GM12891 (cell line): ENCODE results near the gene ACTR6.

Experiments used
- DNase-seq: peaks from one replicate; pipeline ENCODE4 v3.0.0; 2011; ENCODE audit warnings: low spot score; ENCODE audit not compliant: insufficient read length
- FAIRE-seq: peaks from 2 replicates; lab custom pipeline; 2011; peaks lifted over from hg19 to GRCh38; lab: Jason Lieb, UNC
- PAX5 ChIP-seq: IDR thresholded peaks from 2 replicates; pipeline ENCODE4 v1.6.1; 2011; ENCODE audit warnings: low read length, moderate library complexity, mild to moderate bottlenecking; ENCODE audit not compliant: insufficient read depth, severe bottlenecking
- POLR2A ChIP-seq: IDR thresholded peaks from 2 replicates; pipeline ENCODE4 v1.6.1; 2011; ENCODE audit warnings: low read depth, low read length, control low read depth
- POLR2AphosphoS5 ChIP-seq: IDR thresholded peaks from 2 replicates; pipeline ENCODE4 v1.6.1; 2011; ENCODE audit warnings: low read depth, low read length, control low read depth
- POU2F2 ChIP-seq: IDR thresholded peaks from 2 replicates; pipeline ENCODE4 v1.6.1; 2011; ENCODE audit warnings: low read depth, mild to moderate bottlenecking, control low read depth, low read length, moderate library complexity
- SPI1 ChIP-seq: IDR thresholded peaks from 2 replicates; pipeline ENCODE4 v1.6.1; 2011; ENCODE audit warnings: low read depth, low read length, control low read depth
- TAF1 ChIP-seq: IDR thresholded peaks from 2 replicates; pipeline ENCODE4 v1.6.1; 2011; ENCODE audit warnings: low read depth, low read length, control low read depth

The ACTR6 gene

DNA sequence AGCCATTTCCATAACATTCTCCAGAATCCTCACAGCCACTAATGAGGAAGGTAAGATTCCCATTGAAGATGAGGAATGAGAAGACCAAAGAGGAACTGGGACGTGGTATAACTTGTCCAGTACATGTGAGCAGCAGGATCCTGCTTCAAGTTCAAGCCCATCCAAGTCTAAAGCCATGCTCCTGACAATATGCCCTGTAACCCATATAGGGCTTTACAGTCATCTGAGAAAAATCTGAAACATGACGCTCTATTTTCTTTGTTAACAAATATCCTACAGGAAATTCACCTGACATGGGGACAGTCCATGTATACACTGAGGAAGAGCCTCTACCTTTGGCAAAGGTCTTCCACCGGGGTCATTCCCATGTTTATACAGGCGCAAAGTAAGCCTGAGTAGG is 3.1 kb upstream of the ACTR6 start:
- TF ChIP-seq TAF1 (no peak), PAX5 (no peak), POU2F2 (no peak), POLR2AphosphoS5 (no peak)
- DNase-seq = no peak
- FAIRE-seq = no peak

DNA sequence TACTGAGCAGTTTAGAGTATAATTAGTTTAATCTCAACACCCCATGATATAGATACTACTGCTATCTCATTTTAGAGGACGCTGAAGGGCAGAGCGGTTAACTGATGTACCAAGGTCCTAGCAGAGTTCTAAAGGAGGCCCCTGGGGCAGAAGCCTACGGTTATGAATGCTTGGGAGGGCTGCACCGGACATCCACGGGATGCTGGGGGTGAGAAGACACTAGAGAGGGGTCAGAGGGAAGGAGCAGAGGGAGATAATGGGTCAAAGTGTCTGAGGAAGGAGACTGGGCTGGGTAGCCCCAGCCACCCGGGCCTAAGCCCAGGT is 1.6 kb upstream of the ACTR6 start:
- no peak for TF ChIP-seq PAX5
- TF ChIP-seq SPI1 = no peak
- TF ChIP-seq POLR2AphosphoS5 = no peak
- TF ChIP-seq POLR2A = no peak
- no peak for DNase-seq
- no peak for FAIRE-seq

DNA sequence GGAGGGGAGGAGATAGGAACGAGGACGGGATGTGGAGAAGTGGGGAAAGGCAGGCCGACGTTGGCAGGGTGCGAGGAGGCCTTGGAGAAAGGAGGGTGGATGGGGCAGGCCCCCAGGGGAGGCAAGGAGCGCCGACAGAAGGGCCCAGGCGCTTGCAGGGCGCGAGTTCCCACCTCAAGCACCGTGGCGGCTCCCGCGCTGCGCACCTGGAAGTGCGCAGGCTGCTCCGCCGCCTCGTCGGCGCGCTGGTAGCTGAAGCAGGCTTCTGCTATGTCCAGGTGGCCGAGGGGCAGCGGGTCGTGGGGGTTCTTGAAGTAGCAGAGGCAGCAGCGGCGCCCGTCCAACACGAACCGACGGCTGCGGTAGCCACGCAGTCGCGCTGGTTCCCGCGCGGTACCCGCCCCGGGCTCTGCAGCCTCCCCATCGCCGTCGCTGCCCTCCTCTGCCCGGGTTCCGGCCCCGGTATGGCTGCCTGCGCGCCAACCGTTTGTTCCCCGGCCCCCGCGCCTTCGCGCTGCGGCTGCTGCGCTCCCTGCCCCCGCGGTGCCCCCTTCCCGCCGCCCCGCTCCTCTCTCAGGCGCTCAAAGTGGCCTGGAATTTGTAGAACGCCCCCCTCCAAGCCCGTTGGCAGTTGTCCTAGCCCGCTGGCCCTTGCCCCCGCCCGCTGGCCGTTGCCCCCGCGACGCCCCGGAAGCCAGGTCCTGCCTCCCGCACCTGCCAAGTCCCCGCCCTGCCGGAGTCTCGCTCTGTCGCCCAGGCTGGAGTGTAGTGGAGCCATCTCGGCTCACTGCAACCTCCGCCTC is 1.1 kb upstream of the ACTR6 start:
- TF ChIP-seq POLR2AphosphoS5 = no peak
- TF ChIP-seq PAX5 = peak; percentile 50
- DNase-seq = peak; percentile 67
- FAIRE-seq = peak; percentile 35

DNA sequence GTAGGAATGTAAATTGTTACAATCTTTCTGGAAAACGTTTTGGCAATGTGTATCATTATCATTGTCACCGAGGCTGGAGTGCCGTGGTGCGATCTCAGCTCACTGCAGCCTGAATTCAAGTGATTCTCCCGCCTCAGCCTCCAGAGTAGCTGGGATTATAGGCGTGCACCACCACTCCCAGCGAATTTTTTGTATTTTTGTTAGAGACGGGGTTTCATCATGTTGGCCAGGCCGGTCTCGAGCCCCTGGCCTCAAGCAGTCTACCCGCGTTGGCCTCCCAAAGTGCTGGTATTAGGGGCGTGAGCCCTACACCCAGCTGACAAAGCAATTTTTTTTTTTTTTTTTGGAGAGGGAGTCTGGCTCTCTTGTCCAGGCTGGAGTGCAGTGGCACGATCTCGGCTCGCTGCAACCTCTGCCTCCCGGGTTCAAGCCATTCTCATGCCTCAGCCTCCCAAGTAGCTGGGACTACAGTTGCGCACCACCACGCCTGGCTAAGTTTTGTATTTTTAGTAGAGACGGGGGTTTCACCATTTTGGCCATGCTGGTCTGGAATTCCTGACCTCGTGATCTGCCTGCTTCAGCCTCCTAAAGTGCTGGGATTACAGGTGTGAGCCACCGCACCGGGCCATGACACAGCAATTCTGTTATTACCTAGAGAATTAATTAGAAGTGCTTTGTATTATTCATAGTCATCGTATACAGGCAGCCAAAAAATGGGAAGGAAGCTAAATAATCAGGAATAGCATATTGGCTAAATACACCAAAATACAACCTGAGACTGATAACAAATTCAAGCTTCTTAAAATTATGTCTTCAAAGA is 1.2 kb downstream of the ACTR6 start:
- TF ChIP-seq POLR2A = no peak
- no peak for TF ChIP-seq SPI1
- TF ChIP-seq POLR2AphosphoS5 = no peak
- no peak for TF ChIP-seq PAX5
- no peak for TF ChIP-seq POU2F2
- no peak for TF ChIP-seq TAF1
- no peak for FAIRE-seq
- no peak for DNase-seq

DNA sequence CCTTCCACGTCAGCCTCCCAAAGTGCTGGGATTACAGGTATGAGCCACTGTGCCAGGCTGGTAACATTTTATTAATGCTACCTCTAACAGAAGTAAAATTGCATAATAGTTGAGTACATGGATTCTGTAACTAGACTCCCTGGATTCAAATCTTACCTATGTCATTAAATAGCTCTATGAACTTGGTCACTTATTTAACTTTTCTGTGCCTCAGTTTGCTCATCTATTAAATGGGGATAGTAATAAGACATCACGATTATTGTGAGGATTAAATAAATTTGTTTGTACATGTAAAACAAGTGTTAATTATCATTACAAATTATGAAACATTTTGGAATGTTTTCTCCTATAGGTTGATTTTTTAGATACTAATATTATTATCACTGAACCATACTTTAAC is 6.7 kb downstream of the ACTR6 start:
- no peak for TF ChIP-seq SPI1
- TF ChIP-seq PAX5 = no peak
- TF ChIP-seq POLR2AphosphoS5 = no peak
- no peak for TF ChIP-seq POLR2A
- TF ChIP-seq TAF1 = no peak
- no peak for TF ChIP-seq POU2F2
- DNase-seq (no peak), FAIRE-seq (no peak)

DNA sequence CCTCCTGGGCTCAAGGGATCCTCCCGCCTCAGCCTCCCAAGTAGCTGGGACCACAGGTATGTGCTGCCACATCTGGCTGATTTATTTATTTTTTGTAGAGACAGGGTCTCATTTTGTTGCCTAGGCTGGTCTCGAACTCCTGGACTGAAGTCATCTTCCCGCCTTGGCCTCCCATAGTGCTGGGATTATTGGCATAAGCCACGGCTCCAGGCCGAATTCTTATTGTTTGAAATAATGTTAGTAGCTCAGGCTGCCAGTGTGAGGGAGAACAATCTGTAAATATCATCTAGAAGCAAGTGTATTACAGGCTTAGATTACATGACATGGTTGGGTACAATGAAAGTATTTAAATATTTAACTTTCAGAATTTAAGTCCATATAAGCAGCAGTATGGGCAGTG is 8.2 kb downstream of the ACTR6 start:
- TF ChIP-seq TAF1 = no peak
- FAIRE-seq (no peak), DNase-seq (no peak)

DNA sequence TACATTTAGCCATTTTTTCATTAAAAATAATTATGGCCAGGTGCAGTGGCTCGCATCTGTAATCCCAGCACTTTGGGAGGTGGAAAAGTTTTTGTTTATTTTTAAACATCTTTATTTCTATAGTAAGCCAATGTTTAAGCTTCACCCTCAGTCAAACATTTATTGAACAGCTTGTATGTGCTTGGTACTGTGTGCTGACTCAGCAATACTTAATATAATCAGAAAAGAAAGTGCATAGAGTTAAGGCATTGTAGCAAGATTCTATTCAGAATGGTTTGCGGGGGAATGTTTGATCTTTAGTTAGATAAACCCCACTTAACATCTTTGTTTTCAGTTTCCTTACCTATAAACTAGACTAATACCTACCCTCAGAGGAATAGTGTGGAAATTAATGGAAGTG is 11.1 kb downstream of the ACTR6 start:
- FAIRE-seq (no peak), DNase-seq (no peak)
- TF ChIP-seq TAF1 (no peak), SPI1 (no peak), POLR2AphosphoS5 (no peak), PAX5 (no peak), POU2F2 (no peak), POLR2A (no peak)

DNA sequence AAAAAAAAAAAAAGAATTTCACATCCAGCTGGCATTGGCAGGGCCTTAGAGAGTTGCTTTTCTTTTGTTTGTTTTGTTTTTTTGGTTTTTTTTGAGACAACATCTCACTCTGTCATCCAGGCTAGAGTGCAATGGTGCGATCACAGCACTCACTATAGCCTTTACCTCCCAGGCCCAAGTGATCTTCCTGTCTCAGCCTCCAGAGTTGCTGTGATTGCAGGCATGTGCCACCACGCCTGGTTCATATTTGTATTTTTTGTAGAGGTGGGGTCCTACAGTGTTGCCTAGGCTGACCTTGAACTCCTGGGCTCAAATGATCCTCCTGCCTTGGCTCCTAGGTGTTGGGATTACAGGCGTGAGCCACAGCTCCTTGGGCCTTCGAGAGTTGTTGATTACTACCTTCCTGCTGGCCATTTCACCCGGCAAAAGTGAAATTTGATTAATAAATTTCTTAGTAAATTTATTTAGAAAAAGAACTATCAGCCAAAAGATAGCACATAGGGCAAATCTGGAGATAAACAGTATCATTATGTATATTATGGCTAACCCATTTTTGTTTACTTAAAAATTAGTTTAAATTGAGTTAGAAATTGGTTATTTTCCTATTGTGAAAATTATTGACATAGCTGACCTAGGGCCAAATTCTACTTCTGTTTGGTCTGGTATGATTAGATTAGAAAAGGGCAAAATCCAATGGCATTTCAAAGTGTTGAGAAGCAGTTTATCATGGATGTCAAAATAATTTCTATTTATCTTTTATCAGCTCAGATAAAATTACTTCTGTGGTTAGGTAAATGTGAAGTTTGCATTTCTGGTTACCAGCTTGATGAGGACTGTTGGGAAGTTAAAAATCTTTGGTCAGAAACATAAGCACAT is 12.6 kb downstream of the ACTR6 start:
- FAIRE-seq (no peak), DNase-seq (no peak)
- TF ChIP-seq SPI1 (no peak), POLR2AphosphoS5 (no peak), POLR2A (no peak), POU2F2 (no peak), TAF1 (no peak)

DNA sequence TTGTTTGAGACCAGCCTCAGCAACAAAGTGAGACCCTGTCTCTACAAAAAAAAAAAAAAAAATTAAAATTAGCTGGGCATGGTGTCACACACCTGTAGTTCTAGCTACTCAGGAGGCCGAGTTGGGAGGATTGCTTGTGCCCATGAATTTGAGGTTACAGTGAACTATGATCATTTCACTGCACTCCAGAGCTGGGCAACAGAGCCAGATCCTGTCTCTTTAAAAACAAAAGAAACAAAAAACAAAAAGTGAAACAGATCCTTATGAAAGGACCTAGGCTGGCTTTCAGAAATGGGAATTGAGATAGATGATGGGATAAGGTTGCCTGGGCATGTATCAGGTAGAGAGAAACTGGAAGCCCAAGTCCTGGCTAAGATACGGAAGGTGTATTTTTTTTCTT is 13.9 kb downstream of the ACTR6 start:
- FAIRE-seq (no peak), DNase-seq (no peak)
- TF ChIP-seq TAF1 (no peak), POLR2AphosphoS5 (no peak), PAX5 (no peak), POU2F2 (no peak), POLR2A (no peak), SPI1 (no peak)

DNA sequence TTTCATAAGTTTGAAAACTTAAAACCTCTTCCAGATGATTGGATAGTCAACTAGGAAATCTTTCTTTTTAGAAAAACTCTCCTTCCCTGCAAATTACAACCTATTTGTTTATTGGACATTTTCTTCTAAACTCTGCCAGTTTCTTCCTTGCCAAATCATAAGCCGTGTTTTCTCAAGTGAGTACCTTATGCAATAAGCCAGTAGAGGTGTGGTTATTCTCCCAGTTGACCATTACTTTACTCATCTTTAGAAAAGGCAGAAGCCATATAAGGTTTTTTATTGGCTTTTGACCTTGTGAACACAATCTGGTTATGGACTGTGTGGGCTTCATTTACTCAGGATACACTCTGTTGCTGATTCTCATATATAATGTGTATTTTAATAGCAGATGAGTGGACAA is 14.6 kb downstream of the ACTR6 start:
- TF ChIP-seq SPI1 (no peak), POLR2AphosphoS5 (no peak), POLR2A (no peak), TAF1 (no peak), PAX5 (no peak), POU2F2 (no peak)
- no peak for DNase-seq
- no peak for FAIRE-seq
